Adipose tissue (tissue), 3 donors: Measurements from ENCODE around the gene TMPRSS2. TPM values are rescaled to one million over a fixed set of nuclear protein-coding genes. Genes with fewer than 3 reads are reported as not detected.

Source experiments
- H3K27ac ChIP-seq: one replicate; pipeline ENCODE4 v1.5.1; 2013; ENCODE audit warnings: low read depth, low read length
- WGBS, 3 donors: extraction: QIAGEN DNeasy Blood & Tissue Kit; methylation state at CpG; one replicate each; pipeline ENCODE4 v1.1.7; 2013; 5-methylcytosine and 5-hydroxymethylcytosine counted together
- polyA plus RNA-seq, 3 donors: library from polyadenylated mRNA; stranded (reverse); fragments of 200-250 nt; gene quantifications; one replicate each; pipeline ENCODE4 v1.2.3, GENCODE V29; 2013
- donor health status: healthy with polysubstance abuse.
- donor health status: Bipolar disorder and iron deficiency.
- donor health status: healthy.

Gene TMPRSS2
- polyA plus RNA-seq, result 100 to 1,000 TPM in 1 of 3 donors, 10 to 100 TPM in 1, under 1 TPM in 1; 0.11 to 111 (median 11.1) TPM

DNA sequence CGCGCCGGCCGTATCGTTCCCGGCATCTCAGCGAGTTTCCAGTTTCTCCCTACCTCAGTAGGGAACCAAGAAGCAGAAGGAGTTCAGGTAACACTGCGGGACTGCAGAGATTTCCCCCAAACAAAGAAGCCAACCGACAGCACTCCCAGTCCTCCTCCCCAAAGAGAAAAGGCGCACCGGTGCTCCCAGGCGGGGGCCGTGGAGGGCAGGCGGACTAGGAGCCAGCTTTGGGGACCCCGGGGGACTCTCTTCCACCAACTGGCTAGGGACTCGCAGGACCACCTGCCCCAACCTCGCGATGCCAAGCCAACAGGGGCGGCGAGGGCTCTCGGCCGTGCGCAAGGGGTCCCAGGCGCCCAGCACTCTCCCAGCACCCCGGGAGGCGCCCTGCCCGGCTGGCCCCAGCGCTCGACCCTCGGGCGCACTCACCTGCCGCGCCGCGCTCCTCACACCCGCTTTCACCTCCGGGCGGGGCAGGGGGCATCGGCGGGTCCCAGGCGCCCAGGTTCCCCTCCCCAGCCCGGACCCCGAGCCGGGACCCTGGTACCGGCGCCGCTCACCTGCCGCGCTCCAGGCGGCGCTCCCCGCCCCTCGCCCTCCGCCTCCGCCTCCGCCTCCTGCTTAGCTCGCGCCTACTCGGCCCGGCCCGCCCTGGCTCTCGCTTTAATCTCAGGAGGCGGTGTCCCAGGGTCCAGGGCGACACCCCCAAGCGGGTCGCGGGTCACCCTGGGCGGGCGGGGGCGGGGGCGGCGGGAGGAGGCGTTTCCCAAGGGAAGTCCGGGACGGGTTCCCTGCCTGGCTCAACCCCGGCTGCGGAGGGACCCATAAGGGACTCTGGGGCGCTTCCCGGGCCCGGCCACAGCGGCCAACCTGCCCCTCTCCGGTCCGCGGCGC is at the start of gene TMPRSS2:
TSS of gene TMPRSS2 (minus strand) at position 638 of the 894 bp plus-strand sequence. CDS start 10,025 bp downstream, outside the sequence.
- WGBS, 3 donors, result 1 to 2% (median 1%) methylated on average over 64 to 85 of the region's 85 CpGs

DNA sequence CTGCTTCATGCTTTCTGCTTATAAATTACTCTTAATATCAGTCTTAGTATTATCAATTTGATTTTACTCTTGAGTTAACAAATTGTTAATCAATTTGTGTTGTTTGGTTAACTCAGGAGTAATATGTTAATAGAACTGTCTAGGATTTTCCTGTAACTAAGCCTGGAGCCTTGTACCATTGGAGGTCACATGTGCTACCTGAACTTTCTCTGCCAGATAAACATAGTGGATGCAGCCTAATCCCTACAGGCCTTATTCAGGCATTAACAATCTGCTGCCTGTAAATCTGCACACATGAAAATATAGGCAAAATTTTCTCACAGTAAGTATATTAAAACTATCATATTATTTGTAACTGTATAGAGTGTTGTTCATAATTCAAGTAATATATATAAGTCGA is 47.1 kb upstream of the TMPRSS2 start:
- no peak overlapping the region for H3K27ac ChIP-seq
- 83 to 91% (median 90%) methylated on average over 1 of the region's 1 CpG for WGBS, 3 donors

More for the DNA sequence above, at the start of gene TMPRSS2:
- H3K27ac ChIP-seq, result no peak within 1 kb of the TSS

DNA sequence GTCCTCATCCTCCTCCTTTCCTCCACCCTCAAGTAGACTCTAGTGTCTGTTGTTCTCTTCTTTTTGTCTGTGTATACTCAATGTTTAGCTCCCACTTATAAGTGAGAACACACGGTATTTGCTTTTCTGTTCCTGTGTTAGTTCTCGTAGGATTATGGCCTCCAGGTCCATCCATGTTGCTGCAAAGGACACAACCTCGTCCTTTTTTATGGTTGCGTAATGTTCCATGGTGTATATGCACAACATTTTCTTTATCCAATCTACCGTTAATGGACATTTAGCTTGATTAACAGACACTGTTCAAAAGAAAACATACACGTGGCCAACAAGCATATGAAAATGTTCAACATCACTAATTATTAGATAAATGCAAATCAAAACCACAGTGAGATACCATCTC is 44.3 kb upstream of the TMPRSS2 start:
- WGBS, 3 donors, result 84 to 94% (median 89%) methylated on average over 6 of the region's 6 CpGs

DNA sequence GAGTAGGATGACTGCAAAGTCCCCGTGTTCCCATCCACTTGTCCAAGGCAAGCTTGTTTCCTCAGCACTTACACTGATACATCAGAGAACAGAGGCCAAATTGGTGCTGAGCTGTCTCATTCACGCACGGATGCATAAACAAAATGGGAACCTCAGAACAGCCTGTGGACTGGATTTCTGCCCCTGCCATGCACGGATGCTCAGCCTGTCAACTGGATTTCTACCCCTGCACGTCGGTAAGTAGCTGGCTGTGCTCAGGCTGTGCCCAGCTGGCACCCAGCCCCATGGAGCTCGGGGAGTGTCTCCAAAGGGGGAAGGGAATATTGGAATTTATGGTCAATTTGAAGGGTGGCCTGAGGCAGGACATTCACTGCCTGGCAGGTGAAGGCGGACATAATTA is 40.8 kb upstream of the TMPRSS2 start:
- WGBS, 3 donors, result 78 to 88% (median 79%) methylated on average over 8 of the region's 8 CpGs
- no peak overlapping the region for H3K27ac ChIP-seq

More for the DNA sequence above, 44.3 kb upstream of the TMPRSS2 start:
- no peak overlapping the region for H3K27ac ChIP-seq

DNA sequence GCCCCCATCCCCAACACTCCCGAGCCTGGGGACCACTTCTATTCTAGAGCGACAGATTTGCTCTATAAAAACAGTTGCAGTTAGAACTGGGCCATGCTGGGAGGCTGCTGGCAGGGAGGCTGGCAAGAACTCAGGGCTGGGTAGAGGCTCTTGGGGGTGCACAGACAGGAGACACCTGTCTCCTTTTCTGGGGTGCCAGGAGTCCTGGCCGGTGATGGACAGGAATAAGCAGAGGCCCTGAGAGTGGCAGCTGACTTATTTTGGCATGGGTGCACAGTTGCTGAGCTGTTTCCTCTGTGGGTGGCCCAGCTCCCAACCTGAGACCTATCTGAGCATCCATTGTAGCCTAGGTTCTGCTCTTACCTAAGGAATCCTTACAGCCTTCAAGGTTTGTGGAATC is 39.2 kb upstream of the TMPRSS2 start:
- 88 to 96% (median 92%) methylated on average over 3 of the region's 3 CpGs for WGBS, 3 donors
- no peak overlapping the region for H3K27ac ChIP-seq

DNA sequence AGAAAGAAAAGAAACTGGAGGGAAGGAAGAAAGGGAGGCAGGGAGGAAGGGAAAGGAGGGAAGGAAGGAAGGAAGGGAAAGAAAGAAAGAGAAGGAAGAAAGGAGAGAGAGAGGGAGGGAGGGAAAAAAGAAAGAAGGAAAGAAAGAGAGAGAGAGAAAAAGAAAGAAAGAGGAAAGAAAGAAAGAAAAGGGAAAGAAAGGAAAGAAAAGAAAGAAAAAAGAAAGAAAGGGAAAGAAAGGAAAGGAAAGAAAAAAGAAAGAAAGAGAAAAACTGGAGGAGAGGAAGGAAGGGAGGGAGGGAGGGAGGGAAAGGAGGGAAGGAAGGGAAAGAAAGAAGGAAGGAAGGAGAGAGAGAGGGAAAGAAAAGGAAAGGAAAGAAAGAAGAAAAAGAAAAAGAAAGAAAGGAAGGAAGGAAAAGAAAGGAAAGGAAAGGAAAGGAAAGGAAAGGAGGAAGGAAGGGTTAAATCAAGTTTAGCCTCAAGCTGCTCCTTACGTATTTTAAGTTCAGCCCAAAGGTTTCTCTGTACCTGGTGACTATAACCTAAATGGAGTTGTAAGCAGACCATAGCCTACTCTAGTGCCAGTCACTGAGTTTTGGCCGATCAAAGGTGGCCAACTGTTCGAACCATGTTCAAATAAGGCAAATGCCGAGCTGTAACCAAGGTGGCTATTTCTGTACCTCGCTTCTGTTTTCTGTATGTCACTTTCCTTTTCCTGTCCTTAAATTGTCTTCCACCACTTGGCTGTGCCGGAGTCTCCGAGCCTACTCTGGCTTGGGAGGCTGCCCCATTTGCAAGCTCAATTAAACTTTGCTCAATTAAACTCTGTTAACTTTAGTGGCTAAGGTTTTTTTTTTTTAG is 37.8 kb upstream of the TMPRSS2 start:
- 33 to 81% (median 53%) methylated on average over 7 of the region's 7 CpGs for WGBS, 3 donors
- H3K27ac ChIP-seq, result no peak overlapping the region

DNA sequence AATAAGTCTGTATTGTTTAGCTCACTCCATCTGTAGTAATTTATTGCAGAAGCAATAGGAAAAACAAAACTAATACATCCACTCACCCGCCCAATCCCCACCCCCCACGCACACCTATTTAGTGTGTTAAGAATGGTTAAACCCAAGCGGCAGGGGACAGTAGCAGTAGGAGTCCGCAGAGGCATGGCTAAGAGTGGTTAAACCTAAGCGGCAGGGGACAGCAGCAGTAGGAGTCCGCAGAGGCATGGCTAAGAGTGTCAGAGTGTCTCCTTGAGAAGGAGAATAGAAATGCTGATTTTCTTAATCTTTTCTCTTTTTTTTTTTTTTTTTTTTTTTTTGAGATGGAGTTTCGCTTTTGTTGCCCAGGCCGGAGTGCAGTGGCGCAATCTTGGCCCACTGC is 34.8 kb upstream of the TMPRSS2 start:
- no peak overlapping the region for H3K27ac ChIP-seq
- WGBS, 3 donors, result 87 to 91% (median 89%) methylated on average over 8 to 9 of the region's 9 CpGs

DNA sequence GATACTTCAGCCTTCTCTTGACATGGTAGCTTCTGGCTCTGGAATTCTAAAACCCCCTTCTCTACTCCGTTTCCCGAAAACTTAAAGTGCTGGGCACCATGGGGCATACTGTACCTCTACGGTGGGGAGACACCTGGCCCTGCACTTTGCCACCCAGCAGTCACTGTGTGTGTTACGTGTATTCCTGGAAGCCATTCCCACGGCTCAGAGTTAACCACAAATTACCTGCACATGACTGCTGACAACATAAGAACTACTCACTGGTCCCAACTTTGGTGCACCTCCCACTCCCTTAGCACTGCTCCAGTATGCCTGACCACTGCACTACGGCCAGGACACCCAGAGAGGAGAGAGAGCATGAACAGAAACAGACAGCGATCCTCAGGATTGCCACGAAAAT is 29.4 kb upstream of the TMPRSS2 start:
- 77 to 89% (median 82%) methylated on average over 8 of the region's 8 CpGs for WGBS, 3 donors
- no peak overlapping the region for H3K27ac ChIP-seq

DNA sequence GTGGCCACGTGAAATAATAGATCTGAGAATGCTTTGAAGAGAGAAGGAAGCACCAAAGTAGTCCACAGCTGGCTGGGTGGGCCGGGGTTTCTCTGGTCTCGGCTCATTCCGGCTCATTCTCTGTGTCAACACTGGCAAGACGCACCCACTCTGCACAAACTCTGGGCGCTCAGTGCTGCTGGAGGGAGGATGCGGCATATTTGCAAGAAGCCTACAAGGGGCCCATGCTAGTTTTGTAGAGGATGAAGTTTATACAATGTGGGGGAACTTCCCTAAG is 28.8 kb upstream of the TMPRSS2 start:
- 67 to 77% (median 69%) methylated on average over 7 of the region's 7 CpGs for WGBS, 3 donors

DNA sequence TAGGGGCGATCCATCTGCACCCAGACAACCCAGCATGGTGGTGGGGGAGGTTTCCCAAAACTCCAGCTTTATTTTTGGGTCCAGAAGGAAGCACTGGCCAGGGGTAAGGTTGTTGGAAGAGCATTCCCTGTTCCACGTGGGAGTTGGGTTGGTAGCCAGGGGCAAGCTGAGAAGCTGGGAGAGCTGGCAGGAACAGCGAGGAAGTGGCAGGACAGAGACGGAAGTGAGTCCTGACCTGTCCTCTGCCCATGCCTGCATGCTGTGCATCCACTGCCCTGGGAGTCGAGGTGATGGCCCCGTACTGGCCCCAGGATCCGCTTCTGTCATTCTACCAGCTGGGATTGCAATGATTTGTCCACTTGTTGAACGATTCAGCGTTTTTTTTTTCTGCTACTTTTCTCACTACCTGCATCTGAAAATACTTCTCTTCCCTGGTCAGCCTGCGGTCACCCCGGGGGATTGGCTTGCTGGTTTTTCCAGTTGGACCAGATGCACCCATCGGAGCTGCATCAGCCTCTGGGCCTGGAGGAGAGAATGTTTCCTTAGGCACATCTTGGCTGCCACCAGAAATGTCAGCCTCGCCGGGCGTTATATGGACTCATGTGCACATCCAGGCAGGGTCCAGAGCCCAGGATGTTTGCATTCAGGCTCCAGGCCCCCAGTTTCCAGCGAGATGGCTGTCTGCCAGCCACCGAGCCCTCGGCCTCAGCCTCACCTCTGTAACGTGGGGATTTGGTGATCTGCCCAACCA is 28.3 kb upstream of the TMPRSS2 start:
- no peak overlapping the region for H3K27ac ChIP-seq
- 61 to 71% (median 68%) methylated on average over 19 of the region's 19 CpGs for WGBS, 3 donors

More for the DNA sequence above, 28.8 kb upstream of the TMPRSS2 start:
- no peak overlapping the region for H3K27ac ChIP-seq

DNA sequence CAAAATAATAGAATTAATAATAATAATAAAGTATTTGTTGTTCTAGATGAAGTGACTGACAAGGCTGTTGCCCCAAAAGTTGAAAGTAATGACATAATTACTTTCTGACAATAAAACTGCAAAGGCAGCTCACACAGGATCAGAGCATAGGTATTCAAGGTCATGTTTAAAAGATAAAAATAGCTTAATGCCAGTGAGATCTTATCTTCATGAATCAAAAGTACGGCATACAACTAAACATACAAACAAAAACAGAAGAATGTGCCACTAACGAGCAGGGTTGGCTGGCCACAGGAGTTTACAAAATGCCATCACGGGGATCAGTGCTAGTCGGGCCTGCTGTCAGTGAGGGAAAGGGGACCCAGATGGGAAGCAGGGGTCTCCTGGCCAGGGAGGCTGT is 22.4 kb upstream of the TMPRSS2 start:
- no peak overlapping the region for H3K27ac ChIP-seq
- 52 to 76% (median 69%) methylated on average over 4 of the region's 4 CpGs for WGBS, 3 donors

DNA sequence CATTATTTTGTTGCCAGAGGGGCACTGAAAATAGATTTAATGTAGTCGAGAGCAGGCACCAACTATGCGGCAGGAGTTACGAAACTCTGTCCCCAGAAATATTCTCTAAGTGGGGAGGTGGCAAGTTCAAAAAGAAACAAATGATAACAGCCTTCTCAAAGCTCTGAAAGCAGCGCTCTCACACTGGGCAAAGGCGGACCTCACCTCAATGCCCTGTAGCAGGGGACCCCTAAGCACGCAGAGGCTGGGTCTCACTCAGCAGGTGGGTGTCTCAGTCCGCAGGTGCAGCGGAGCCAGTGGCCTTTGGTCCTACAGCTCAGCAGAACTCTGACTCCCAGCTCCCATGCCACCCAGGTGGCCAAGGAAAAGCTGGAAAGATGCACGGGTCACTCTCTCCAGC is 21.8 kb upstream of the TMPRSS2 start:
- H3K27ac ChIP-seq, result no peak overlapping the region
- WGBS, 3 donors, result 77 to 83% (median 80%) methylated on average over 9 of the region's 9 CpGs

DNA sequence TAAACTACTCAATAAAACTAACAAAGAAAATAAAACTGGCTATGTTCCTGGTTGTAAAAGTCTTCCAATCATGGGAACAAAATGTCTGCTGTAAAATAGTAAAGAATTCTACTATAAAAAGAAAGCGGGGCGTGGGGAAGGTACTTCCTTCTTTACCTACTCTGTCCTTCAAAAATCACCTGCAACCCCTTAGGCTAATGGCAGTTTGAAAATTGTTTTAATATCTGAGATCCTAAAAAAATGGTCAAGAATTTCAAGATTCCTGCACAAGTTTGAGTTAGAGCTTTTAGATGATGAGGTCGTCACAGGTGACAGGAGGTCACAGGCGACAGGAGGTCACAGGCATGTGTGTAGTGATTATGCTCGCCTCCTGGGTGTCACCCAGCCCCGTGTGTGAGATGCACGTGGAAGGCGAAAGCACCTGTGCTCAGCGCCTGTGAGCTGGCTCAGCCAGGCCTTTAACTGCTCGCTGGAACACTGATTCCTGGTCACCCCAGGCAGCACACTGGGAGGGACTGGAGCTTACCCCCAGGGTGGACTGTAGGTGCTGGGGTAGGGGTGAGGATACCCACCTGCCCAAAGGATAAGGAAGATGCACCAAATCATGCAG is 18.6 kb upstream of the TMPRSS2 start:
- 33 to 80% (median 67%) methylated on average over 10 of the region's 10 CpGs for WGBS, 3 donors
- no peak overlapping the region for H3K27ac ChIP-seq

DNA sequence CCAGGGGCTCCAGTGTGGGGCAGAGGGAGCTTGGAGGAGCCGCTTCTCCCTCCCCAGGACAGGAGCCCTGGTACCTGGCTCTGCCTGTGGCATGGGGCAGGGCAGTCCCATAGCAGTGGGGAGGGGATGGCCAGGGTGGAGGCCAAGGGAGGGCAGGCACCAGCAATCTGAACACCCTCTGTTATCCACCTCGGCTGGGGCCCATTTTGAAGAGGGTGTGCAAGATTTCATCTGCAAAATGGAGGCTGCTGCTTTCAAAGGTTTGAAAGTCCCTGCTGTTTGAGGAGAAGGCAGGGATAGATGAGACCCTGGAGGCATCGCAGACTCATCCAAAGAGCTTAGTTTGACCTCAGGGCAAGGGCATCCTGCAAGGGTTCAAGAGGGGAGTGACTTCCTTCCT is 15.2 kb upstream of the TMPRSS2 start:
- H3K27ac ChIP-seq, result no peak overlapping the region
- WGBS, 3 donors, result 79 to 89% (median 86%) methylated on average over 2 to 3 of the region's 3 CpGs

DNA sequence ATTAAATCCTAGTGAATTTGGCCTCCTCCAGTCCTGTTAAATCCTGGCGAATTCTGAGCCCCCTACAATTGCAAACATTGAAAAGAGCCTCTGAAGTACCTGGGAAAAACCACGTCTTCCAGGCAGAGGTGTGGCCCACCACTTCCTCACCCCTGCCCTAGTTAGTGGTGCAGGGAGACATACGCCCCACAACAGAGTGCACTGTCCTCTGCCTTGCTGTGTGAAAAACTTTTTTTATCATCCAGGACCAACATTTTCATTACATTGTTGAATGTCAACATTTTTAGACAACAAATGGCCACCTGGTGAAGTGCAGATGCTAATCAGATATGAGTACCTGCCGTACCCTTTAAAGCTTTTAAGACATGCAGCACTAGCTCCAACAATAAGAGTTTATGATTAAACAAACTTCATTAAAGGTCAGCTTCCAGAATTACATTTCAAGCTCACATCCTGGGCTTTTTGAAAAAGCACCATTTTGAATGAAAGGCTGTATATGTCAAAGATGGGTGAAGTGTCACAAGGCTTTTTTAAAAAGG is 13.6 kb upstream of the TMPRSS2 start:
- WGBS, 3 donors, result 55 to 67% (median 62%) methylated on average over 4 of the region's 4 CpGs
- H3K27ac ChIP-seq, result no peak overlapping the region

DNA sequence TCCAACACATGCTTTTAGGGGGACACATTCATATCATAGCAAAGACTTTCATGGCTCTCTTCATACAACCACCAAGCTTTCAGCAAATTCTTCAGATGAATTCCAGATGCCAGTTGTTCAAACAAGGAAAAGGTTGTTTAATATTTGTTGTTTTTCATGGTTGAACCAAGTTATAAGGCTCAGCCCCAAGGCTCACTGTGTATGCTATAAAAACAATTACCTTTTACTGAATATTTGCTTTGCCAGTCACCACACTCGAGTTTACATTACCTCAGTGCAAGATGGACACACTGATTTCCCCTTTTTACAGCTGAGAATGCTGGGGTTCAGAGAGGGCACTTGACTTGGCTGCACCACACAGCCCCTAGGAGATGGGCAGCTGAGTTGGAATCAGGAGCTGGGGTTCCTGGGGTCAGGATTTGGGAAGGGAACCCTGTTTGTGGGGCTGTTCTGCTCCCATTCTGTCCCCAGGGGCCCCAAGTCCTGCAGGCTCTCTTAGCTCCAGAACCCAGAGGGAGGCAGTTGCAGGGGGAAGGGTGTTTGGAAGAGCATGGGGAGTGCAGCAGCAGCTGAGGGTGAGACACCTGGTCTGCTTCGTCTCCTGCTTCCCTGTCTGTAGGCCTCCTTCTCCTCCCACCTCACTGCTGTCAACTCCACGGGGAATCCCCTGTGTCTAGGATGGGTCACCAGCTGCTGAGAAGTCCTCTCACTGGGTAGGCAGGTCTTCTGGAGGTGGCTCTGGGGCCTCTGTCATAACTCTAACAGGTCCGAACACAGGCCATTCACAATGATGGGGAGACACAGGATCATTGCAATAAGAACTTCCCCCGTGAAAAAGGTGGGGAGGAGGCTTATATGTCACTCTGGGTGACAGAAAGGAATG is 12.8 kb upstream of the TMPRSS2 start:
- 62 to 74% (median 66%) methylated on average over 5 of the region's 5 CpGs for WGBS, 3 donors
- no peak overlapping the region for H3K27ac ChIP-seq
